K562 (cell line): ENCODE measurements around the gene PTH2. TPM values are rescaled to one million over a fixed set of nuclear protein-coding genes. Genes with fewer than 3 reads are reported as not detected.

Experiments
- ARID3A ChIP-seq: IDR thresholded peaks from 2 replicates; pipeline ENCODE4 v1.6.1; 2012; ENCODE audit warnings: low read depth, low read length, improper control_type of control experiment, borderline replicate concordance
- BCLAF1 ChIP-seq, 2 experiments: fragments of 450-650 bp in 1 of 2; IDR thresholded peaks; 2 replicates each; pipeline ENCODE4 v1.6.1; 2011 to 2017; ENCODE audit warnings: low read depth in 2 of 2, antibody characterized with exemption in 1 of 2, borderline replicate concordance in 1 of 2, low read length in 1 of 2, mild to moderate bottlenecking in 1 of 2, mixed read lengths in 1 of 2; ENCODE audit not compliant: control insufficient read depth in 1 of 2
- HNRNPH1 ChIP-seq: fragments of 200-400 bp; formaldehyde crosslinking; optimal IDR thresholded peaks from 2 replicates; pipeline ENCODE3; 2017; ENCODE audit warnings: low read depth, mild to moderate bottlenecking, low read length, moderate library complexity
- KDM5B ChIP-seq: fragments of 200-600 bp; sonication (generic); IDR thresholded peaks from 2 replicates; pipeline ENCODE4 v1.6.1; 2012; ENCODE audit warnings: low read depth, mild to moderate bottlenecking, moderate library complexity, low read length, control low read depth, inconsistent platforms; ENCODE audit not compliant: insufficient replicate concordance
- KLF1 ChIP-seq: fragments of 450-650 bp; IDR thresholded peaks from 2 replicates; pipeline ENCODE4 v1.6.1; 2016; ENCODE audit warnings: missing genetic modification characterization, missing compliant biosample characterization
- MYC ChIP-seq, 2 experiments: fragments of 250-450 bp in 1 of 2; sonication (Bioruptor Pico) in 1 of 2; IDR thresholded peaks; 2 replicates each; pipeline versions ENCODE4 v1.5.1 to v1.6.1; 2012 to 2021; ENCODE audit warnings: low read depth in 2 of 2, borderline replicate concordance in 1 of 2, improper control_type of control experiment in 1 of 2, low read length in 1 of 2, mild to moderate bottlenecking in 1 of 2, moderate library complexity in 1 of 2
- NBN ChIP-seq: fragments of 450-650 bp; IDR thresholded peaks from 2 replicates; pipeline ENCODE4 v1.6.1; 2016; ENCODE audit warnings: low read depth, mild to moderate bottlenecking
- POLR3G ChIP-seq: IDR thresholded peaks from 2 replicates; pipeline ENCODE4 v1.6.1; 2011; ENCODE audit not compliant: insufficient read length, insufficient replicate concordance; ENCODE audit errors: extremely low read depth
- RAD51 ChIP-seq: fragments of 450-650 bp; IDR thresholded peaks from 2 replicates; pipeline ENCODE4 v1.7.1; 2016; ENCODE audit warnings: low read depth, mild to moderate bottlenecking, borderline replicate concordance
- RB1 ChIP-seq: fragments of 450-650 bp; IDR thresholded peaks from 2 replicates; pipeline ENCODE4 v1.6.1; 2017; ENCODE audit warnings: low read depth, mild to moderate bottlenecking
- RNF219 ChIP-seq: fragments of 250-450 bp; sonication (Bioruptor Pico); IDR thresholded peaks from 2 replicates; pipeline ENCODE4 v1.5.0; 2022; ENCODE audit warnings: mild to moderate bottlenecking
- YBX1 ChIP-seq: fragments of 450-650 bp; IDR thresholded peaks from 2 replicates; pipeline ENCODE4 v1.7.1; 2016; ENCODE audit warnings: mild to moderate bottlenecking
- ZBTB9 ChIP-seq: fragments of 450-650 bp; formaldehyde crosslinking; IDR thresholded peaks from 2 replicates; pipeline ENCODE4 v1.4.0; 2020; ENCODE audit warnings: mild to moderate bottlenecking, moderate library complexity
- ZKSCAN1 ChIP-seq: fragments of 150-350 bp; IDR thresholded peaks from 2 replicates; pipeline ENCODE4 v1.6.1; 2016; ENCODE audit warnings: low read depth, low read length
- ZNF232 ChIP-seq: sonication (generic); formaldehyde crosslinking; IDR thresholded peaks from 2 replicates; pipeline ENCODE4 v1.8.0; 2022; ENCODE audit warnings: mild to moderate bottlenecking, missing genetic modification reagents
- ZNF239 ChIP-seq: fragments of 250-450 bp; sonication (Bioruptor Pico); IDR thresholded peaks from 2 replicates; pipeline ENCODE4 v1.4.0; 2020; ENCODE audit warnings: mild to moderate bottlenecking
- ZNF76 ChIP-seq: fragments of 250-450 bp; sonication (Bioruptor Pico); IDR thresholded peaks from 2 replicates; pipeline ENCODE4 v1.4.0; 2020; ENCODE audit warnings: mild to moderate bottlenecking, moderate library complexity, borderline replicate concordance
- polyA plus RNA-seq, 8 experiments: library from polyadenylated mRNA; depleted of rRNA in 4 of 8; stranded (reverse) in 5 of 8; unstranded in 3 of 8; fragments of >200 nt; fragmentation: Nextera tagmentation in 2 of 8; fragmentation: Illumina TruSeq in 1 of 8; extraction: Ambion mirVana in 2 of 8; extraction: Trizol in 1 of 8; gene quantifications; 2 replicates each; pipeline versions ENCODE4 v1.2.1 to v1.2.3, GENCODE V29; 2011 to 2014; ENCODE audit warnings: inconsistent platforms in 1 of 8, missing spikeins in 1 of 8
- total RNA-seq, 7 experiments: library from RNA; depleted of rRNA in 6 of 7; stranded (reverse); fragments of >200 nt in 6 of 7; fragmentation: Illumina TruSeq in 2 of 7; extraction: Trizol in 2 of 7; gene quantifications; 2 replicates each; pipeline versions ENCODE4 v1.2.1 to v1.2.3, GENCODE V29; 2011 to 2021; ENCODE audit warnings: low replicate concordance in 1 of 7

PTH2 gene
- total and polyA plus RNA-seq, 9 of the 15 experiments (the other 6 are each of a cell fraction or from before 2014, with no cell fraction given), result 1.3 TPM; not detected in 8

- no peak for TF ChIP-seq RNF219
- TF ChIP-seq RB1, result peak; percentile 64
- TF ChIP-seq RAD51, result no peak
- TF ChIP-seq BCLAF1 (IDR thresholded peaks at IDR 0.05; ENCODE audit: borderline replicate concordance in 1 of 2, control insufficient read depth in 1 of 2, low read depth in 2 of 2, low read length in 1 of 2), result no peak
- TF ChIP-seq ARID3A, result no peak
- no peak for TF ChIP-seq ZNF232 (CRISPR knock-in tag)
- no peak for TF ChIP-seq ZKSCAN1
- no peak for TF ChIP-seq ZNF239 (CRISPR knock-in tag)
- no peak for TF ChIP-seq KDM5B
- no peak for TF ChIP-seq ZBTB9 (CRISPR knock-in tag)
- no peak for TF ChIP-seq YBX1
- TF ChIP-seq ZNF76, result no peak
- no peak for TF ChIP-seq MYC (IDR thresholded peaks at IDR 0.05; ENCODE audit: low read depth, low read length)
- TF ChIP-seq MYC (CRISPR knock-in tag; IDR thresholded peaks at IDR 0.05; ENCODE audit: borderline replicate concordance, low read depth), result no peak
- no peak for TF ChIP-seq KLF1
- no peak for TF ChIP-seq POLR3G
- TF ChIP-seq NBN, result no peak
- TF ChIP-seq HNRNPH1, result no peak
Observed at GRCh38 chr19:49387936-49388372, 35.3 kb downstream of the PTH2 start, which contains the start of gene KASH5 (continued).
